K562 (cell line): Measurements from ENCODE around the gene TRPC4AP. TPM values are rescaled to one million over a fixed set of nuclear protein-coding genes. Genes with fewer than 3 reads are reported as not detected.

Experiments used
- ATAC-seq: fragments of 200-7000 bp; cut with Tn5 transposase; 3 replicates; pipeline ENCODE4 v1.9.1; 2020; ENCODE audit warnings: moderate library complexity
- BruUV-seq: library from RNA; stranded (reverse); fragments of 400-500 nt; replicated peaks from 2 replicates; lab custom pipeline; 2021; lab: Mats Ljungman, UMichigan
- CTCF ChIA-PET: fragments of 300-600 bp; formaldehyde crosslinking; extraction: SDS; loops from one replicate; lab custom pipeline; 2021; ENCODE audit warnings: low intra/inter-chr PET ratio; lab: Yijun Ruan, JAX
- POLR2A ChIA-PET: fragments of 300-600, 350-650 bp; sonication (Branson Sonifier 250); formaldehyde crosslinking; extraction: SDS; loops from one replicate; lab custom pipeline; 2021; ENCODE audit warnings: antibody characterized with exemption, inconsistent platforms; lab: Yijun Ruan, JAX
- DNase-seq, 4 experiments: peaks; one replicate each; pipeline versions ENCODE4 v3.0.0 to v3.0.0-alpha.2; 2011 to 2018; ENCODE audit warnings: low spot score in 3 of 4, mixed read lengths in 3 of 4; ENCODE audit errors: extremely low read depth in 1 of 4
- FAIRE-seq: peaks from 2 replicates; lab custom pipeline; 2011; peaks lifted over from hg19 to GRCh38; lab: Jason Lieb, UNC
- H2AFZ ChIP-seq: 2 replicates; pipeline ENCODE4 v1.6.0; 2011; ENCODE audit warnings: low read depth, low read length, control low read depth, inconsistent platforms
- H3K27ac ChIP-seq: fragments of 200-600 bp; 3 replicates; pipeline ENCODE4 v1.8.0; 2011; ENCODE audit warnings: low read depth, mild to moderate bottlenecking, control low read depth, inconsistent platforms, low read length, moderate library complexity, mixed read lengths; ENCODE audit errors: extremely low read depth
- H3K27me3 ChIP-seq, 2 experiments: fragments of 300-600 bp in 1 of 2; 2 replicates in 1 of 2; 3 replicates in 1 of 2; pipeline versions ENCODE4 v1.6.0 to v1.8.0; 2011; ENCODE audit warnings: inconsistent platforms in 2 of 2, low read length in 2 of 2, mild to moderate bottlenecking in 1 of 2, mixed read lengths in 1 of 2, moderate library complexity in 1 of 2; ENCODE audit not compliant: control insufficient read depth in 2 of 2, insufficient read depth in 2 of 2
- H3K36me3 ChIP-seq: fragments of 300-600 bp; 3 replicates; pipeline ENCODE4 v1.8.0; 2011; ENCODE audit warnings: mild to moderate bottlenecking, low read length, inconsistent platforms; ENCODE audit not compliant: control insufficient read depth, insufficient read depth
- H3K4me1 ChIP-seq, 2 experiments: fragments of 200-600 bp in 1 of 2; replicated peaks in 1 of 2; 2 replicates in 1 of 2; 3 replicates in 1 of 2; pipeline versions ENCODE4 v1.5.1 to v1.8.0; 2011; ENCODE audit warnings: inconsistent platforms in 2 of 2, low read length in 2 of 2, mild to moderate bottlenecking in 1 of 2, mixed read lengths in 1 of 2, moderate library complexity in 1 of 2; ENCODE audit not compliant: control insufficient read depth in 2 of 2, insufficient read depth in 2 of 2
- H3K4me2 ChIP-seq: 2 replicates; pipeline ENCODE4 v1.6.1; 2011; ENCODE audit warnings: low read length, control low read depth, inconsistent platforms, mixed read lengths; ENCODE audit not compliant: insufficient read depth
- H3K4me3 ChIP-seq: fragments of 200-600 bp; sonication (generic), shearing (Covaris generic); 2 replicates; pipeline ENCODE4 v1.5.1; 2016; ENCODE audit warnings: control low read depth, inconsistent platforms
- H3K79me2 ChIP-seq: fragments of 200-600 bp; 3 replicates; pipeline ENCODE4 v1.8.0; 2011; ENCODE audit warnings: low read length, inconsistent platforms; ENCODE audit not compliant: control insufficient read depth, insufficient read depth
- H3K9ac ChIP-seq, 2 experiments: 2 replicates each; pipeline versions ENCODE4 v1.6.0 to v1.6.1; 2011; ENCODE audit warnings: low read depth in 2 of 2, low read length in 2 of 2, control low read depth in 1 of 2, inconsistent platforms in 1 of 2, mild to moderate bottlenecking in 1 of 2, mixed read lengths in 1 of 2; ENCODE audit not compliant: insufficient read depth in 1 of 2
- H3K9me1 ChIP-seq: one replicate; pipeline ENCODE4 v1.6.0; 2011; ENCODE audit warnings: inconsistent platforms, mild to moderate bottlenecking, low read length, moderate library complexity; ENCODE audit not compliant: control insufficient read depth, insufficient read depth
- H3K9me3 ChIP-seq: replicated peaks from 2 replicates; pipeline ENCODE4 v1.5.1; 2011; ENCODE audit warnings: low read depth, low read length, inconsistent platforms; ENCODE audit not compliant: control insufficient read depth, insufficient read depth
- H4K20me1 ChIP-seq: replicated peaks from 2 replicates; pipeline ENCODE4 v1.6.1; 2011; ENCODE audit warnings: low read length, inconsistent platforms, mixed read lengths; ENCODE audit not compliant: control insufficient read depth, insufficient read depth
- ARID3A ChIP-seq: IDR thresholded peaks from 2 replicates; pipeline ENCODE4 v1.6.1; 2012; ENCODE audit warnings: low read depth, low read length, improper control_type of control experiment, borderline replicate concordance
- ASH1L ChIP-seq: fragments of 450-650 bp; IDR thresholded peaks from 2 replicates; pipeline ENCODE4 v1.6.1; 2018; ENCODE audit warnings: borderline replicate concordance, mild to moderate bottlenecking, low read depth; ENCODE audit not compliant: partially characterized antibody
- ATF4 ChIP-seq: fragments of 450-650 bp; formaldehyde crosslinking; IDR thresholded peaks from 2 replicates; pipeline ENCODE4 v1.4.0; 2022; ENCODE audit warnings: mild to moderate bottlenecking, moderate library complexity
- CREB3 ChIP-seq: fragments of 450-650 bp; conservative IDR thresholded peaks from 2 replicates; pipeline ENCODE4 v1.6.1; 2016; ENCODE audit warnings: missing genetic modification characterization, low read depth, mild to moderate bottlenecking, missing compliant biosample characterization, moderate library complexity
- CTBP1 ChIP-seq: fragments of 450-650 bp; IDR thresholded peaks from 2 replicates; pipeline ENCODE4 v1.6.1; 2016; ENCODE audit warnings: borderline replicate concordance
- GABPB2 ChIP-seq: fragments of 250-450 bp; sonication (Bioruptor Pico); conservative IDR thresholded peaks from 2 replicates; pipeline ENCODE4 v1.5.1; 2021; ENCODE audit warnings: mild to moderate bottlenecking
- KLF1 ChIP-seq: fragments of 450-650 bp; IDR thresholded peaks from 2 replicates; pipeline ENCODE4 v1.6.1; 2016; ENCODE audit warnings: missing genetic modification characterization, missing compliant biosample characterization
- KLF6 ChIP-seq: fragments of 250-450 bp; sonication (Bioruptor Pico); IDR thresholded peaks from 2 replicates; pipeline ENCODE4 v1.4.0; 2020; ENCODE audit warnings: mild to moderate bottlenecking, moderate library complexity, borderline replicate concordance
- NFRKB ChIP-seq: fragments of 450-650 bp; IDR thresholded peaks from 2 replicates; pipeline ENCODE4 v1.6.1; 2016; ENCODE audit warnings: low read depth
- SMAD2 ChIP-seq: fragments of 150-350 bp; IDR thresholded peaks from 2 replicates; pipeline ENCODE4 v1.6.1; 2014; ENCODE audit warnings: low read depth, mild to moderate bottlenecking, low read length
- SRSF1 ChIP-seq: fragments of 200-400 bp; formaldehyde crosslinking; IDR thresholded peaks from 2 replicates; pipeline ENCODE4 v1.6.1; 2017; ENCODE audit warnings: mild to moderate bottlenecking, low read depth, low read length, moderate library complexity
- XRCC4 ChIP-seq: IDR thresholded peaks from one replicate; pipeline ENCODE4 v1.6.1; 2011; ENCODE audit not compliant: insufficient read depth, insufficient read length; ENCODE audit errors: extremely low read depth
- ZFX ChIP-seq: sonication (generic); formaldehyde crosslinking; IDR thresholded peaks from 2 replicates; pipeline ENCODE4 v1.8.0; 2022; ENCODE audit warnings: mild to moderate bottlenecking, missing genetic modification reagents, moderate library complexity
- ZNF24 ChIP-seq: fragments of 450-650 bp; IDR thresholded peaks from 2 replicates; pipeline ENCODE4 v1.6.1; 2016
- ZNF431 ChIP-seq: sonication (generic); formaldehyde crosslinking; IDR thresholded peaks from 2 replicates; pipeline ENCODE4 v1.8.0; 2022; ENCODE audit warnings: mild to moderate bottlenecking, missing genetic modification reagents
- ZNF507 ChIP-seq: conservative IDR thresholded peaks from 2 replicates; pipeline ENCODE4 v1.6.1; 2017; ENCODE audit warnings: missing genetic modification characterization, missing compliant biosample characterization
- ZNF696 ChIP-seq: fragments of 250-450 bp; sonication (Bioruptor Pico); conservative IDR thresholded peaks from 2 replicates; pipeline ENCODE4 v1.4.0; 2020; ENCODE audit warnings: mild to moderate bottlenecking, moderate library complexity
- WGBS: fragments of 100-300 bp; shearing (Covaris generic); methylation state at CpG from one replicate; pipeline ENCODE4 v1.1.6; 2016; ENCODE audit warnings: low coverage, mixed read lengths; ENCODE audit not compliant: insufficient coverage; ENCODE audit errors: missing lambda C conversion rate; 5-methylcytosine and 5-hydroxymethylcytosine counted together
- in situ Hi-C: fragments of 300-500 bp; cut with MboI; formaldehyde crosslinking; loops from 4 replicates; pipeline ENCODE4 v1.15.0; 2018; ENCODE audit warnings: inconsistent platforms, mixed read lengths
- intact Hi-C: fragments of 100-400 bp; cut with micrococcal nuclease; formaldehyde crosslinking; loops from 2 replicates; pipeline ENCODE4 v1.14.2; 2022
- polyA plus RNA-seq, 8 experiments: library from polyadenylated mRNA; depleted of rRNA in 4 of 8; stranded (reverse) in 5 of 8; unstranded in 3 of 8; fragments of >200 nt; fragmentation: Nextera tagmentation in 2 of 8; fragmentation: Illumina TruSeq in 1 of 8; extraction: Ambion mirVana in 2 of 8; extraction: Trizol in 1 of 8; gene quantifications; 2 replicates each; pipeline versions ENCODE4 v1.2.1 to v1.2.3, GENCODE V29; 2011 to 2014; ENCODE audit warnings: inconsistent platforms in 1 of 8, missing spikeins in 1 of 8
- total RNA-seq, 7 experiments: library from RNA; depleted of rRNA in 6 of 7; stranded (reverse); fragments of >200 nt in 6 of 7; fragmentation: Illumina TruSeq in 2 of 7; extraction: Trizol in 2 of 7; gene quantifications; 2 replicates each; pipeline versions ENCODE4 v1.2.1 to v1.2.3, GENCODE V29; 2011 to 2021; ENCODE audit warnings: low replicate concordance in 1 of 7

The TRPC4AP gene
- total and polyA plus RNA-seq, 9 of the 15 experiments (the other 6 are each of a cell fraction or from before 2014, with no cell fraction given): 2.3 to 70.3 (median 33.3) TPM

GRCh38 chr20:35002426-35003210, 90.0 kb downstream of the TRPC4AP start:
- intact Hi-C loops: no loop called here

More at GRCh38 chr20:35002426-35003210, 90.0 kb downstream of the TRPC4AP start:
- ChIA-PET CTCF (no interaction called here), POLR2A (interaction anchor here (0.6 to 1.6 kb wide), 3 partner anchors 23 to 133 kb away, joined by 3 to 4 read pairs (median 3); no protein-coding TSS in a partner anchor)
- Histone ChIP-seq H3K36me3 (peaks cover 98% of the 10 kb centered on the region; the same call in 2 of the 3 replicates), H4K20me1 (no peaks in the 10 kb centered on the region), H3K9me3 (no peaks in the 10 kb centered on the region), H2AFZ (no peak overlapping the region), H3K27me3 (no peaks in the 10 kb centered on the region), H3K4me1 (peaks cover 0 to 19% of the 10 kb centered on the region in 2 experiments; a peak in 2 of 5 replicates), H3K27ac (no peak overlapping the region), H3K9me1 (no peaks in the 10 kb centered on the region), H3K79me2 (no peaks in the 10 kb centered on the region), H3K9ac (no peak overlapping the region), H3K4me3 (no peak overlapping the region), H3K4me2 (no peak overlapping the region)
- no peak for FAIRE-seq
- ATAC-seq: no peak
- DNase-seq: no peak
- TSS peak; percentile 32 for BruUV-seq
- in situ Hi-C loops: no loop called here
- 85% methylated on average over 10 of the region's 10 CpGs for WGBS
- TF ChIP-seq ATF4 (CRISPR knock-in tag): no peak
- no peak; the same call in 1 of the 2 replicates for TF ChIP-seq ZFX (CRISPR knock-in tag)
- no peak for TF ChIP-seq ZNF431 (CRISPR knock-in tag)
- no peak for TF ChIP-seq XRCC4
- no peak for TF ChIP-seq SRSF1
- no peak for TF ChIP-seq ASH1L
- TF ChIP-seq KLF6: no peak
- TF ChIP-seq NFRKB: no peak
- TF ChIP-seq ZNF696 (CRISPR knock-in tag): no peak
- TF ChIP-seq GABPB2 (CRISPR knock-in tag): no peak
- TF ChIP-seq SMAD2: no peak
- TF ChIP-seq KLF1 (tag): no peak
- TF ChIP-seq ZNF507 (tag): no peak
- no peak for TF ChIP-seq CREB3
- no peak for TF ChIP-seq ZNF24
- no peak for TF ChIP-seq ARID3A
- no peak for TF ChIP-seq CTBP1
- TF ChIP-seq, all 486 proteins: peak for 0
